GM12891 (cell line): ENCODE measurements around the gene RNF7.

Experiments used
- PAX5 ChIP-seq: IDR thresholded peaks from 2 replicates; pipeline ENCODE4 v1.6.1; 2011; ENCODE audit warnings: low read length, moderate library complexity, mild to moderate bottlenecking; ENCODE audit not compliant: insufficient read depth, severe bottlenecking
- POLR2A ChIP-seq: IDR thresholded peaks from 2 replicates; pipeline ENCODE4 v1.6.1; 2011; ENCODE audit warnings: low read depth, low read length, control low read depth
- POLR2AphosphoS5 ChIP-seq: IDR thresholded peaks from 2 replicates; pipeline ENCODE4 v1.6.1; 2011; ENCODE audit warnings: low read depth, low read length, control low read depth
- POU2F2 ChIP-seq: IDR thresholded peaks from 2 replicates; pipeline ENCODE4 v1.6.1; 2011; ENCODE audit warnings: low read depth, mild to moderate bottlenecking, control low read depth, low read length, moderate library complexity
- SPI1 ChIP-seq: IDR thresholded peaks from 2 replicates; pipeline ENCODE4 v1.6.1; 2011; ENCODE audit warnings: low read depth, low read length, control low read depth
- TAF1 ChIP-seq: IDR thresholded peaks from 2 replicates; pipeline ENCODE4 v1.6.1; 2011; ENCODE audit warnings: low read depth, low read length, control low read depth

DNA sequence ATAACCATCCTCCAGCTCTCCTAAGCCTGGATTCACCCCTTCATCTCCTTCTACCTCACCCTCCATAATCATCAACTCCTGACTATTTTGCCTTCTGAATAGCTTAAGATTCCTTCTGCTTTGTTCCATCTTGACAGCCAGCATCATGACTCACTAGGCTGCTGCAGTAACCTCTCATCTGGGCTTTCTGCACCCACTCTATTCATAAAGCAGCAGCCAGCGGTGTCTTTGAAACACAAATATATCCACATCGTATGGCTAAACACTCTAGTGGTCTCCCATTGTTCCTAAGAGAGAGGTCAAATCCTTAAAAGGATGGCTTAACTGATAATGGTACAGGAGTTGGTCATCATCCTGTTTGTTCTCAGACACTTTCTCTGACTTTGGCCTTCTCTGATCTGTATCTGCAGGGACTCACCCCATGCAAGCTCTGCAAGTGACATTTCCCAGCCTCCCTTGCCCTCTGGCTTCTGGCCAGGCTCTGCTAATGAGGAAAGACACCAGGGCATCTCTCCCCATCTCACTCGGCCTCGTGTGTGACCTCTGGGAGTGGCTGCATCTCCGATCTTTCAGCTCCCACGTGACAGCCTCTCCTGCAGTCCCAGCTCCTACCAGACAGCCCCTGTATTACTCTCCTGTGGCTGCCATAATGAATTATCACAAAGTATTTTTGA lies 31.3 kb downstream of the RNF7 start:
- TF ChIP-seq SPI1, result no peak
- TF ChIP-seq POLR2A, result no peak
- no peak for TF ChIP-seq POLR2AphosphoS5
- no peak for TF ChIP-seq TAF1
- no peak for TF ChIP-seq POU2F2
- TF ChIP-seq PAX5, result no peak
